Uterus (tissue), 4 donors: ENCODE measurements around the gene AMBRA1. TPM values are rescaled to one million over a fixed set of nuclear protein-coding genes. Genes with fewer than 3 reads are reported as not detected.

Experiments used
- DNase-seq, 2 donors: peaks; one replicate each; pipeline ENCODE4 v3.0.0-alpha.2; 2019 to 2020
- H3K27ac ChIP-seq, 2 donors: fragments of 200-600 bp; sonication (generic); 1 replicate in 1 of 2; 2 replicates in 1 of 2; pipeline ENCODE4 v1.5.1; 2016 to 2018
- H3K27me3 ChIP-seq, 2 donors: fragments of 200-600 bp; sonication (generic); one replicate each; pipeline ENCODE4 v1.5.1; 2018 to 2019; ENCODE audit warnings: control low read depth in 1 of 2
- H3K36me3 ChIP-seq, 2 donors: fragments of 200-600 bp; sonication (generic); one replicate each; pipeline ENCODE4 v1.5.1; 2019; ENCODE audit warnings: control low read depth in 1 of 2
- H3K4me1 ChIP-seq, 2 donors: fragments of 200-600 bp; sonication (generic); one replicate each; pipeline ENCODE4 v1.5.1; 2018 to 2019; ENCODE audit warnings: control low read depth in 1 of 2
- H3K4me3 ChIP-seq, 2 donors: fragments of 200-600 bp; sonication (generic); 1 replicate in 1 of 2; 2 replicates in 1 of 2; pipeline ENCODE4 v1.5.1; 2018 to 2019; ENCODE audit warnings: mild to moderate bottlenecking in 1 of 2
- H3K9me3 ChIP-seq, 2 donors: fragments of 200-600 bp; sonication (generic); one replicate each; pipeline ENCODE4 v1.5.1; 2019; ENCODE audit warnings: control low read depth in 1 of 2
- CTCF ChIP-seq, 4 experiments: fragments of 200-600 bp in 2 of 4; fragments of 450-650 bp in 2 of 4; sonication (generic) in 2 of 4; IDR thresholded peaks; one replicate each; pipeline ENCODE4 v1.5.1; 2016 to 2019; ENCODE audit warnings: antibody characterized with exemption in 4 of 4, mild to moderate bottlenecking in 2 of 4, moderate library complexity in 1 of 4
- POLR2A ChIP-seq, 2 donors: fragments of 450-650 bp; IDR thresholded peaks; one replicate each; pipeline ENCODE4 v1.6.1; 2016; ENCODE audit warnings: antibody characterized with exemption in 2 of 2, mild to moderate bottlenecking in 1 of 2, moderate library complexity in 1 of 2
- intact Hi-C: fragments of 100-400 bp; cut with DNase I; formaldehyde crosslinking; loops from one replicate; pipeline ENCODE4 v1.15.1; 2023; ENCODE audit warnings: low total_unique reads
- total RNA-seq, 4 donors: library from RNA; depleted of rRNA in 3 of 4; stranded (reverse); fragments of >200 nt in 3 of 4; gene quantifications; one replicate each; pipeline versions ENCODE4 v1.1.0 to v1.2.4, GENCODE V29; 2014 to 2023
- donor health status: DM: yes; HTN: yes; CAD: no.

AMBRA1 gene
- total RNA-seq, 4 donors from 2014 or later, result 22.6 to 55.3 (median 41.4) TPM

DNA sequence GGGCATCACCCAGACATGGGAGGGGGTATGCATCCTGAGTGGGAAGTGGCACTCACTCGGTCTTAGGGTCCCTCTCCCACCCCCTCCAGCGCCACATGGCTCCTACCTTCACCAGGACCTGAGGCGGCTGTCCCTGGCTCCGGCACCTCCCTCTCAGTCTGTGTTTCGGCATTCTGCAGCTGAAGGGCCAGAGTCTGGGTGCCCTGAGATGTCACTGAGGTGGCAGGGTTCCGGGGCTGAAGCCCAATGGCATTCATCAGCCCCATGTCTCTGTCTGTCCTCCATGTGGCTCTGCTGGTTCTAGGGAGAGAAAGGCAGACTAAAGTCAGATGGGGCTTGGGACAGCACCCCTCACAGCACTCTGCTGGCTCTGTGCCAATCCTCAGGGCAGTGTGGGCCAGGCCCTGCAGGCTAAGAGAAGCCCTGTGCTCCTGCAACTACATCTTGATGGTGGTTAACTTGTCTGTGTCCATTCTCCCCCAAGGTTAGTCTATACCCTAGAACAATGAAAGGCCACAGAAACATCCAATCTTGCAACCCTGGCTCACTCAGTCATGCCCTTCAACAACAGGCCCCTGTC lies 185.3 kb downstream of the AMBRA1 start:
- no peaks in the 10 kb centered on the region for H3K4me1 ChIP-seq
- no peak overlapping the region for H3K4me3 ChIP-seq
- no peaks in the 10 kb centered on the region for H3K9me3 ChIP-seq
- H3K36me3 ChIP-seq, result no peaks in the 10 kb centered on the region
- TF ChIP-seq POLR2A (IDR thresholded peaks at IDR 0.05), result no peak
- DNase-seq, result no peak
- intact Hi-C loops, result no loop called here
- H3K27me3 ChIP-seq, result no peaks in the 10 kb centered on the region
- H3K27ac ChIP-seq, result no peak overlapping the region

DNA sequence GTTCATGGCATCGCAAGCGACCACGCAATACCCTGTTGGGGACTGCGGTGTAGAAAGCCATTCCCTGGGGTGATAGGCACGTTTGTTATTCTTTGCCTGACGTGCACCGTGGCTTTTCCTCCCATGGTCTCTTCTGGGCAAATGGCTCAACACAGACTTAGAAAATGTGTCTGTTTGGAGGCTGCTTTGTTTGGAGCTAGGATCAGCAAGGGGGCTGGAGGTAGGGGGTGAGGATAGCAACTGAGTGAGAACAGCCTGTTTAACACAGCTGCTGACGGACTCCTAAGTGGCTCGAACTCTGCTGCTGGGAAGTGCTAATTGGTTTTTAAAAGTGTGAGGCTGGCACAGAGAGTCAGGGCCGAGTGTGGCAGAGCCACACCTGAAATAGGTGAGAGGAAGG lies 186.2 kb downstream of the AMBRA1 start:
- TF ChIP-seq POLR2A (IDR thresholded peaks at IDR 0.05) (no peak), CTCF (IDR thresholded peaks at IDR 0.05) (no peak)
- H3K4me1 ChIP-seq, result no peaks in the 10 kb centered on the region
- H3K4me3 ChIP-seq, result no peak overlapping the region
- no peaks in the 10 kb centered on the region for H3K36me3 ChIP-seq
- no peaks in the 10 kb centered on the region for H3K27me3 ChIP-seq
- intact Hi-C loops, result no loop called here
- no peaks in the 10 kb centered on the region for H3K9me3 ChIP-seq
- no peak for DNase-seq
- H3K27ac ChIP-seq, result no peak overlapping the region

DNA sequence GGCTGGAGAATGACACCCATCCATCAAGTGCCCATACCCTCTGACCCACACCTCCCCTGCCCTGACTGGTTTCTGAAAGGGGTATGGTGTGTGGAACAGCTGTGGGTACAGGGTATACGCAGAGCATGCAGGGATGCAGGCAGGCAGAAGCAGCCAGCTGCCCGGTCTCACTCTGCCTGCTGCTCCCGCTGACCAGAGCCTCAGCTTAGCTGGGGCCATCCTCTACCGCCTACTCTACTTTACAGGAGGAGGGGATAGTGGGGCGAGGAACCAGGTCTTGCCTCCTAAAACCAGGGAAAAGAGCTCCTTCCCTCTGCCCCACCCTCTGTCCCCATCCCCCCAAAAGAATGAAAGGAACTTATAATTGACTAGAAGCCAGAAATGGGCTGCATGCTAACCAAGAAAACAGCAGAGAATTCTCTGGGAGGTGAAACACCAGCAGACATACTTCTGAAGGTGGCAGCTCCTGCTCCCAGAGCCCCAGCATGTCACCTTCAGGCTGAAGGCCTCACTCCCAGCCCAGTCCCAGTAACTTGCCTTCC lies 189.3 kb downstream of the AMBRA1 start:
- H3K9me3 ChIP-seq, result no peaks in the 10 kb centered on the region
- no peaks in the 10 kb centered on the region for H3K4me1 ChIP-seq
- DNase-seq, result no peak
- H3K27ac ChIP-seq, result no peak overlapping the region
- no peak overlapping the region for H3K4me3 ChIP-seq
- TF ChIP-seq POLR2A (IDR thresholded peaks at IDR 0.05) (no peak), CTCF (IDR thresholded peaks at IDR 0.05) (no peak)
- intact Hi-C loops, result no loop called here
- no peaks in the 10 kb centered on the region for H3K36me3 ChIP-seq
- H3K27me3 ChIP-seq, result no peaks in the 10 kb centered on the region

GRCh38 chr11:46402957-46403902 lies 190.6 kb downstream of the AMBRA1 start:
- TF ChIP-seq POLR2A (IDR thresholded peaks at IDR 0.05), result no peak
- TF ChIP-seq CTCF (IDR thresholded peaks at IDR 0.05), result no peak
- no peaks in the 10 kb centered on the region for H3K9me3 ChIP-seq
- no peaks in the 10 kb centered on the region for H3K36me3 ChIP-seq
- H3K4me1 ChIP-seq, result no peaks in the 10 kb centered on the region
- DNase-seq, result no peak
- H3K27me3 ChIP-seq, result no peaks in the 10 kb centered on the region
- intact Hi-C loops, result no loop called here
- H3K27ac ChIP-seq, result no peak overlapping the region
- no peak overlapping the region for H3K4me3 ChIP-seq

GRCh38 chr11:46397526-46397925 lies 196.3 kb downstream of the AMBRA1 start:
- Histone ChIP-seq H3K9me3 (no peaks in the 10 kb centered on the region), H3K4me1 (no peaks in the 10 kb centered on the region), H3K27ac (no peak overlapping the region), H3K27me3 (no peaks in the 10 kb centered on the region), H3K36me3 (no peaks in the 10 kb centered on the region), H3K4me3 (no peak overlapping the region)
- intact Hi-C loops, result no loop called here
- TF ChIP-seq POLR2A (IDR thresholded peaks at IDR 0.05) (no peak), CTCF (IDR thresholded peaks at IDR 0.05) (no peak)
- DNase-seq, result no peak
